Islet precursor cell (in vitro differentiated cells): ENCODE data around the gene OSBPL7.
A peak's percentile ranks its signal among the peaks of the same experiment; 100 is the strongest.

Source experiments
- DNase-seq: peaks from one replicate; pipeline ENCODE4 v3.0.0-alpha.2; 2018

Gene OSBPL7

GRCh38 chr17:47847341-47848197 lies 26.0 kb upstream of the OSBPL7 start:
- DNase-seq = peak; percentile 90

- peak; percentile 91 for DNase-seq
Observed at GRCh38 chr17:47846716-47847340, 25.2 kb upstream of the OSBPL7 start.

DNA sequence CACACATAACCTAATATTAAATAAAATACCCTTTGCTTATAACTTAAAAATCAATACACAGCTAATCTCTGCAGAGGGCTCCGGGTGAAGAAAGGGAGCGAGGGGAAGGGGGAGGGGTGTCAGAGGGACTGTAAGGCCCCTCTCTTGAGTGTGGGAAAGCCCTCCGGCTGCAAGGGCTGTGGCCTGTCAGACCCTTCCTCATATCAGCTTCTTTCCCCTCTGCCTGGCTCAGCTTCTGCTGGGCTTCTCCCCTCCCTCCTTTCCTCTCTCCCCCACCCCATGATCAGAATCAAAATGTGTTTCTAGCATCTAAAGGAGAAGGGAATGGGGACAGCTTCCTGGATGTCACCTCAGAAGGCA lies 24.1 kb upstream of the OSBPL7 start:
- no peak for DNase-seq

DNA sequence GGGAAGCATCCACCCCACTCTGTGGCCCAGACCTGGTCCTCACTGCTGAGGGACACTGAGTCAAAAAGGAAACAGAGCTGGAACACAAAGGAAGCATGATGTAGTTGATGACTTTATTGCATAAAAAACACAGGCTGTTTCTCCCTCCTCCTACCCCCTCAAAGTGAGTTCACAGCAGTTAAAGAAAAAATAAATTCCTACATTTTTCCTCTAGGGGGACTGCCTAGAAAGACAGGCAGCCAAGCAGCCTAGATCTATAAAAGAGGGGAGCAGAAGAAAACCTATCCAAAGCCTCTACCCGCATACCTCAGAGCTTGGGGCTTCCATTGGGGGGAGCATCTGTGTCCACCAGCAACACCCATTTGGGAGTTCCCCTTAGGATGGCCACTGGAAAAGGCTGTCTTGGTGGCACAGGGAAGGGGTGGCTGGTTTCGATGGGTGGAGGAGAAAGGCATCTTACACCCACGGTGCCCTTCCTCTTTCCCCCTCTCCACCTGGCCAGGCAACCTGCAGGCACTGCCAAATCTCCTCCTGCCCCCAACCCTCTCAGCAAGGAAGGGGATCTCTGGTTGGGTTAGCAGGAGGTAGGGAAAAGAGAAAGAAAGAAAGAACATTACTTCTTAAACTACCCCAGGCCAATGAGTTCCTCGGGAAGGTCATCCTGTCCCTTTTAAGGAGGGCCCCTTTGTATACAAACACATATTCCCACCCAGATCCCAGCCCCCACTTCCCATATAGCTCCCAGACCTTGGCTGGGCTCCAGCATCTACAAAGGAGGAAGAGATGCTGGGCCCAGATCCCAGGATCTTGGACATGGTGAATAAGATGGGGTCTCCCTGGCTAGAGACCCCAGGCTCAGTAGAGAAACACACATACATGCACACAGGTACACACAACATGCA lies 23.5 kb upstream of the OSBPL7 start:
- no peak for DNase-seq

- no peak for DNase-seq
Observed at GRCh38 chr17:47844227-47844626, 22.6 kb upstream of the OSBPL7 start.

GRCh38 chr17:47843391-47843730 lies 21.8 kb upstream of the OSBPL7 start:
- no peak for DNase-seq

DNA sequence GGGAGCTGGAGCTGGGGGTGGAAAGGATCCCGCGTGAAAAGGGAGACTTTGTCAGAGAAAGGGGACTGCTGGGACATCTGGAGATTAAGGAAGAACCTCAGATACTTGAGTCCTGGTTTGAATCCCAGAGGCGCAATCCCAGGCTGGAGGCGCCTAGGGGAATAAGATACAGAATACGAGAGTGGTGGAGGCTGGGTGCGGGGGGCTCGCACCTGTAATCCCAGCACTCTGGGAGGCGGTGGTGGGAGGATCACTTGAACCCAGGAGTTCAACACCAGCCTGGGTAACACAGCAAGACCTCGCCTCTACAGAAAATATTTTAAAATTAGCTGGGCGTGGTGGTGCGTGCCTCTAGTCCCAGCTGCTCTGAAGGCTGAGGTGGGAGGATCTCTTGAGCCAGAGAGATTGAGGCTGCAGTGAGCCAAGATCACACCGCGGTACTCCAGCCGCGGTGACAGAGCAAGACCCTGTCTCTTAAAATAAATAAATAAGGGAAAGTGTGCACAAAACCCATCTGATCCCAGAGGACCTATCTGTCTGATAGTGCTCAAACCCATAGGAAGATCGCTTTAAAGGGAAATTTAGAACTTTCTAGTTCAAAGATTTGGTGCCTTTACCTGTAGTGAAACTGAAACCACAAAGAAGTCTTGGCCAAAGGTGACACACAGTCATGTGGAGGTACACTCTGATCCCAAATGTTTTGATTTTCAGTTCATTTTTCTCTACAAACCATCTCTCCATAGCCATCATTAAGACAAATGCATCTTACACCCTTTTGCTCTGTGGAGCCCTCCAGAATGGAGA lies 20.1 kb upstream of the OSBPL7 start:
- no peak for DNase-seq

DNA sequence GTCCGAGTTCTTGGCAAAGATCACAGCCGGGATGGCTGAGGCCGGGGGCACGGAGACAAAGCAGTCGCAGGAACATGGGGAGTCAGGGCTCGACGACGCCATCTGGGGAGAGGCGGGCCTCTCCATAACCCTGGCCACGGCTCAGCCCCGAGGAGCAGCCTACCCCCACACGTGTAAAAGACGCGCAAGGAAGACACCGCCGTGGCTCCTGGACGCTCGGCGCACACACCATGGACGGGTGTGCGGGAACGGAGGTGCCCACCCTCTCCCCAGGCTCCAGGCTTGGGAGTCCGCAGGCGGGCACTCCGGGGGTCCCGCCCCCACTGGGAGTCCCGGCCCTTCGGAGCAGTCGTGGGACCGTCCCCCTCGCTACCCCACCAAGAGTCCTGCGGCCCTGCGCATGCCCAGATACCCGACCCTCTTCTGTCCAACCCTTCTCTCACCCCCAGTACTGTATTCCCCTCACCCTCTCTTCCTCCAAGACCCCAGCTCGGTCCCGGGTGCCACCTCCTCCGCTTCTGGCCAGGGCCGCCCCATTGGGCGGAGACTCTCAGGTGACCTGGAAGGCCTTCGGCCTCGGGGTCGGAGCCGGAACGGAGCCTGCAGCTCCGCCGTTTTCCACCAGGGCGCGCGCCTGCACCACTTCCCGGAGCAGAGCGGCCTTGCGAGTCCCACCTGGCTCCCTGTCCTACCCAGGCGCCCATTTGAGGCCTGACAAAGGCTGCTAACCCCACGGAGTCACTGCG lies 19.3 kb upstream of the OSBPL7 start, which contains the start of gene SCRN2:
TSS of gene SCRN2 (minus strand) at position 532 of the 746 bp plus-strand sequence. CDS start at position 102, 430 bp downstream.
- peak; percentile 99 for DNase-seq

DNA sequence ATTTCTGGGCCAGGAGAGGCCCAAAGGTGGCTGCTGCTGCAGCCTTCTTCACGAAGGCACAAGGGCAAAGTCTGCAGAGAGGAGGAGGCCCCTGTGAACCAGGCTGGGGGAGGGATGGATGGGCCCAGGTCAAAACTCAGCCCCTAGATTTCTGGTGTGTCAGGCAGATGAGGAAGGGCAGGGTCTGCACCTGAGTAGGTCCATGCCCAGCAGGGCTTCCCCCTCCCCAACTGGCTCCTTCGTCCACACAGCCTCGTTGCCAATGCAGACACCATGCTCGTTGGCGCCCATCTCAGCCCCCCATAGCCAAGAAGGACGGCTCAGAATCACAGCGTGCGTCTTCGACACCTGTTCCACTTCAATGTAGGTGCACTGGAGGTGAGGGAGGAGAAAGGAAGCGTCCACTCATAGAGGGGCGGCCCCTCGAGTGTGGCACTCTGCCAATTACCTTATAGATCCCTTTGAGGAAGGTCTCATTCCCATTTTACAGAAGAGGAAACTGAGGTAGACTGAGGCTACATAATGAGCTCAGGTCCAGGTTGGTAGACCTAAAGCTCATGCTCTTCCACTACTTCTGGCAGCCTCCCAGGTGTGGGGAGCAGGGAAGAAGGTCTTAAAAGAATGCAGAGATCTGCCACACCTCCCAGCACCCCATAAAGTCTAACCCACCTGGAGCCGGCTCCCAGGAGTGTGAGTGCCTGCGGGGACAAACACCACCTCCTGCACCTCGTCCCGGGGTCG lies 18.6 kb upstream of the OSBPL7 start:
- DNase-seq = no peak

- DNase-seq = no peak
Observed at GRCh38 chr17:47839071-47839470, 17.5 kb upstream of the OSBPL7 start.

- DNase-seq = no peak
Observed at GRCh38 chr17:47838636-47839035, 17.0 kb upstream of the OSBPL7 start.

- DNase-seq = no peak
Observed at GRCh38 chr17:47837401-47838039, 15.9 kb upstream of the OSBPL7 start.

- DNase-seq = no peak
Observed at GRCh38 chr17:47836601-47837000, 15.0 kb upstream of the OSBPL7 start.

DNA sequence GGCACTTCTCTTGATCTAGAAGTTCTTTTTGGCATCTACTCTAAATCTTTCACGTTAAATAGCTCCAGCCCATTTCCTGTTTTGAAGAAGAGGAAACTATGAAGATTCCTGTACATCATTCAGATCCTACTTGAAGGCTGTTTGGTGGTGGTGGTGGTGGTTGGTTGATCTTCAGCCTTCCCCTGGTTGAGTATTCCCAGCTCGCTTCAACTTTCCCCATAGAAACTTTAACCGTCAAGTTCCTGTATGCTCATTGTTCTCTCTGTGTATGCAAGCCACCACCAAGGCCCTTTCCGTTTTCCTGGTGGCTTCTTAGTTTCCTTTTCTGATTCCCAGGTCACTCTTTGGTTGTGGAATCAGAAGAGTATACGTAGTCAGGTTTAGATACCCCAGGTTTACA lies 13.2 kb upstream of the OSBPL7 start:
- no peak for DNase-seq

GRCh38 chr17:47831934-47832327 lies 10.3 kb upstream of the OSBPL7 start:
- DNase-seq = no peak

DNA sequence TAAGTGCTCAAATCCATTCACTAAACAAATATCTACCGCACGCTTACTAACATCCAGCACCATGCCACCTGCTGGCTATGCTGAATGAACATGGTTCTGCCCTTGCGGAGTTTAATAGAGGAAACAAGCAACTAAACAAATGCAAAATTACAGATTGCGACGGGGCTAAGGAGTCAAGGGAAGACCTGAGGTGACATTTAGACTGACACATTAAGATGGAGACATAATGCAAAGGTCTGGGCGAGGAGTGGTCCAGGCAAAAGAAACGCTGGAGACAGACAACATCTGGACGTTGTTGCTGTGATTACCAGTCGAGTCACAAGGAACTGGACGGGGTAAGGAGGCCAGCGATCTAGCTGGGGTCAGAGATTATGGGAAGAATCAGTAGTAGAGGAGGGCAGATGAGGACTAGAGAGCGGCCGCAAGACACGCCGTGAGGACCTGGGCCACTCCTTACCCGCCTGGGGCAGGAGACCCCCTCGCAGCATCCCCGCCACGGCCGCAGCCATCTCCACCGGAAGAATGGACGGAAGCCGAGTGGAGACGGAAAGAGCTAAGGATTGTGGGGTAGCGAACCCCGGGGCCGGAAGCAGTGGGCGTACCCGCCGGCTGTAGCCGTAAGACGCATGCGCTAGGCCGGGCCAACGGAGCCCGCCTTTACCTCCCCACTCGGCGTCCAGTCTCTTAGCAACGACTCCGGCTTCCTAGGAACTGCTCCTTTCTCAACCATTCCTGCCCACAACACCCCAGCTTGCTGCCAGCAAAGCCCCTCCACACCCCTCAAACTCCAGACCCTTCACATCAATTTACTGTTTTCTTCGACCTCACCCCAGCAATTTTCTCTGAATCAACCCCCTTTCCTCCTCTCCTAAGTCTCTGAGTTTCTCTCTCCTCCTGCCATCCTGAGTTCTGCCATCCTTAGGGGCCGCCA lies 9.7 kb upstream of the OSBPL7 start, which contains the start of the genes LRRC46 and MRPL10:
TSS of gene LRRC46 (plus strand) at position 668 of the 931 bp plus-strand sequence. CDS start 320 bp downstream, outside the sequence.
TSS of gene MRPL10 (minus strand) at position 539 of the 931 bp plus-strand sequence. CDS start at position 509, 30 bp downstream.
- DNase-seq = peak; percentile 98

GRCh38 chr17:47830396-47831002 lies 8.9 kb upstream of the OSBPL7 start:
- DNase-seq = no peak

DNA sequence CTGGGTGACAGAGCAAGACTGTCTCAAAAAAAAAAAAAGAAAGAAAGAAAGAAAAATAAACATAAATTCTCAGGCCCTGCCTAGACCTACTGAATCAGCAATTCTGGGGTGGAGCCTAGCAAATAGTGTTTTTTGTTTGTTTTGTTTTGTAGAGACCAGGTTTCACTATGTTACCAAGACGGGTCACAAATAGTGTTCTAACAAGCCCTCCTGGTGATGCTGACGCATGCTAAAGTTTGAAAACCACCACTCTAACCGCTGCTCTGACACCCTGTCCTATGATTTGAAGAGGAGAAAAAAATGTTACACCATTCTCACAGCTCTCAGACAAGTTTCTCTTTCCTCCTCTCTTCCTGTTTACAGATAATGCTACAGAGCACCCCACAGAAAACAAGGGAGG lies 8.3 kb upstream of the OSBPL7 start:
- no peak for DNase-seq

- no peak for DNase-seq
Observed at GRCh38 chr17:47823519-47823918, 1.9 kb upstream of the OSBPL7 start.
